HuH-7 (cell line): ENCODE data around the gene GUCA2A.
A peak's percentile ranks its signal among the peaks of the same experiment; 100 is the strongest.

Source experiments
- DNase-seq: peaks from one replicate; pipeline ENCODE4 v3.0.0; 2011; ENCODE audit warnings: low spot score

The GUCA2A gene

GRCh38 chr1:42176902-42177519 is 12.5 kb upstream of the GUCA2A start:
- DNase-seq, result peak; percentile 69

- no peak for DNase-seq
Measured at GRCh38 chr1:42175314-42176054, 10.9 kb upstream of the GUCA2A start.

GRCh38 chr1:42173961-42174735 is 9.6 kb upstream of the GUCA2A start:
- no peak for DNase-seq

GRCh38 chr1:42173155-42173933 is 8.8 kb upstream of the GUCA2A start:
- peak; percentile 65 for DNase-seq

GRCh38 chr1:42172381-42173133 is 8.0 kb upstream of the GUCA2A start:
- DNase-seq, result no peak

GRCh38 chr1:42171679-42172266 is 7.2 kb upstream of the GUCA2A start:
- no peak for DNase-seq

GRCh38 chr1:42170779-42171621 is 6.5 kb upstream of the GUCA2A start:
- DNase-seq, result no peak

GRCh38 chr1:42168763-42169162 is 4.2 kb upstream of the GUCA2A start:
- DNase-seq, result no peak

- DNase-seq, result no peak
Measured at GRCh38 chr1:42168391-42168670, 3.8 kb upstream of the GUCA2A start.

- DNase-seq, result no peak
Measured at GRCh38 chr1:42167611-42168390, 3.3 kb upstream of the GUCA2A start.

- peak; percentile 64 for DNase-seq
Measured at GRCh38 chr1:42165511-42166210, 1.1 kb upstream of the GUCA2A start.

- DNase-seq, result no peak
Measured at GRCh38 chr1:42163536-42164503, 725 bp downstream of the GUCA2A start.

- no peak for DNase-seq
Measured at GRCh38 chr1:42163114-42163513, 1.4 kb downstream of the GUCA2A start.

GRCh38 chr1:42162181-42162580 is 2.4 kb downstream of the GUCA2A start:
- no peak for DNase-seq

- no peak for DNase-seq
Measured at GRCh38 chr1:42158189-42158588, 6.4 kb downstream of the GUCA2A start.

- peak; percentile 42 for DNase-seq
Measured at GRCh38 chr1:42157667-42158066, 6.9 kb downstream of the GUCA2A start.

GRCh38 chr1:42155362-42155761 is 9.2 kb downstream of the GUCA2A start:
- DNase-seq, result no peak

GRCh38 chr1:42154685-42155084 is 9.9 kb downstream of the GUCA2A start:
- DNase-seq, result no peak
